COLO668 (cell line): Measurements from ENCODE around the gene RFX8.
"Not testable (repeated sequence)": the region's sequence is repeated elsewhere in the genome, so short reads cannot be mapped to it uniquely, and the experiment has no call there.

Experiments
- DNase-seq: peaks from one replicate; lab custom pipeline; 2025; ENCODE audit not compliant: unreplicated experiment; lab: John Stamatoyannopoulos, UW

The RFX8 gene

DNA sequence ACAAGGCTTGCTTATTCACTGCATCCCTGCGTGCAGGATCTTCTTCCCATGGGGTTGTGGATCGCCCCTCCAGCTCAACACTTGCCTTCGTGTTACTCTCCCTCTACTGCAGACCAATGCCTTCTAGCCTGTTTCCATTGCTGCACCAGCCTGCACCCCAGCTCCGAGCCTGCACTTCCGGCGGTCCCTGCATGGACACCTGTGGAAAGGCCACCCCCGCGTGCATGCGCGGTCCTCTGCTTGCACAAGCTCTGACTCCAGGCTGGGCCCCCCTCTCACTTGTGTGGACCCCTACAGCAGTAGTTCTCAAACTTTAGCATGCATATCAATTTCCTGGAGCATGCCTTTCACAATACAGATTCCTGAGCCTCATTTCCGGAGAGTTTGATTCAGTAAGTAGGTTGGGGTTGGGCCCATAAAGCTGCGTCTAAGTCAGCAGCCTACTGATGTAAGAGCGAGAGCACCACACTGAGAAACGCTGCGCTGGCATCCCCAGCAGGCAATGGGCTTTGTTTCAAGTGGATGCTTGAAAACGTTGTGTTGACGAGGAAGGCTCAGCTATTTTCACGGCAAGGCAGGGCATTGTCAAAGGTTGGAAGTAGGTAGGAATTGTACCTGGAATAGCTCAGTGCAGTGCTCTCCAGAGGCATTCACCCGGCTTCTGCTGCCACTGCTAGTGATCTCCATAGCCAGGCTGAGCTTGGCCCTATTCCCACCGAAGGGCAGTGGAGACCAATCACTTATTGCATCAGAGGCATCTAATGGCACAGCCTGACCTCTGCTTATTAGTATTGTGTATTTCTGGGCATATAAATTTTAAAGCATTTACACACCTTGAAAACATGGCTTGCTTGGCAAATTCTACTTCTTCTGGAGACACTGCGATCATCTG is 120.2 kb downstream of the RFX8 start:
- DNase-seq, result no peak

DNA sequence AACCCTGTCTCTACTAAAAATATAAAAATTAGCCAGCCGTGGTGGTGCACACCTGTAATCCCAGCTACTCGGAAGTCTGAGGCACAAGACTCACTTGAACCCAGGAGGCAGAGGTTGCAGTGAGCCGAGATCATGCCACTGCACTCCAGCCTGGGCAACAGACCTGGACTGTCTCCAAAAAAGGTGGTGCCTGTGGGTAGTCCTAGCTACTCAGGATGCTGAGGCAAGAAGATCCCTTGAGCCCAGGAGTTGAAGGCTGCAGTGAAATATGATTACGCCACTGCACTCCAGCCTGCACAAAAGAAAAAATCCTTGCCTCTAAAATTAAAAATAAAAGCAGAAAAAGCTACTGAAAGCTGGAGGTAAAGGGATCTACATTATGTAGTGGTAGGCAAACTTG is 122.3 kb downstream of the RFX8 start:
- DNase-seq, result not testable (repeated sequence)

DNA sequence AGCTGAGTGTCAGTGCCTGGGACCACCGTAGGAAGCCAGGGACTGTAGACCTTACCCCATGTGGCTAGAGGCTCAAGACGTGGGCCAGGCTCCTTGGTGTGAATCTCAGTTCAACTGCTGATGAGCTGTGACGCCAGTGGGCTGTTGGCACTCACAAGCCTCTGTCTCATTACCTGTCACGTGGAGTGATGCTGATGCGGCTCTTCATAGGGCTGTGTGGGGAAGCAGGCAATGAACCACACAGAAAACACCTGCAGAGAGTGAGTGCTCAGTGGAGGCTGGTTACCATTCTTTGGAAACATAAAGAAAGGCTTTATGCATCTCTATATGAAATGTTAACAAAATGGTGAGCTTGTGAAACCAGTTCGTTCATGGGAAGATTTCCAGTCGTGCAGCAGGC is 123.7 kb downstream of the RFX8 start:
- no peak for DNase-seq

DNA sequence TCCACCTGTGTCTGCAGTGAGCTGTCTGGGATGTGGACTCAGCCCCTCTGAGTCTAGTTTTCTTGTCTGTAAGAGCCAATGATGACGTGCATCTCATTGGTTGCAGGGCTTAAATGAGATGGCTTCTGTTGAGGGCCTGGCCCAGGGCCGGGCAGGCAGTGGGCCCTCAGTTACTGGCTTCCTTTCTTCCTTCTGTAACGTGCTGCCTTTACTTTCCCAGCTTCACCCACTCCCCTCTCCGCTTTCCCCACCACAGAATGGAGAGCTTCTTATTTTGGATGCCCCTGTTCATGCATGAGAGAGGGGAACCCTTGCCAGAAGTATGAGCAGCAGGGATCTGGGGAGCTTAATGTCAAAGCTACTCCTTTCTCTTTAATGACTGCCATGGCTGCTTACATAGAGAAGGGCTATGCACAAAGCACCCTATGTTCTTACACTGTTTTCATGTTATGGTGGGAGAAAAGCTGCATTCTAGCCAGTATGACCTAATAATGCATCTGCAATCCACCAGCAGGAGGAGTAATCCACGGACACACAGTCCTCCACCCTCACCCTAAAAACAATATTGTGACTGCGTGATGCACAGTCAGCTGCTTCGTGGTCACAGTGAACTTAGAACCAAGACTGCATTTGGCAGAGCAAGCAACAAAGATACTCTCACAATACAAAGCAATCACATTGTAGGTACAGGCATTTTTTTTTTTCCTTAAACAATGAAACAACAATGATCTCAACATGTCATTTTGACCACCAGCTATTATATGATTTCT is 124.8 kb downstream of the RFX8 start:
- no peak for DNase-seq

- no peak for DNase-seq
Measured at GRCh38 chr2:101348883-101349282, 126.0 kb downstream of the RFX8 start.
